ENCODE data around the gene NEUROG2. TPM values are rescaled to one million over a fixed set of nuclear protein-coding genes. Genes with fewer than 3 reads are reported as not detected.

Gene NEUROG2
- total RNA-seq, 1 experiment from 2014 or later: not detected

GRCh38 chr4:112532267-112532666, 16.3 kb upstream of the NEUROG2 start:
- Mint-ChIP-seq H3K4me1 (no peaks in the 10 kb centered on the region), H3K27me3 (ENCODE audit: low read depth) (peaks cover 19% of the 10 kb centered on the region), H3K4me3 (no peak overlapping the region), H3K9me3 (no peaks in the 10 kb centered on the region), H3K27ac (no peak overlapping the region; a peak in 1 of 7 replicates), H3K36me3 (ENCODE audit: insufficient read depth in 1 of 3, low read depth in 3 of 3) (no peaks in the 10 kb centered on the region)
- no peaks in the 10 kb centered on the region for H3K79me1 ChIP-seq (ENCODE audit: insufficient read depth, low read depth, low read length, poor library complexity, severe bottlenecking)
- no peak overlapping the region for H3K27ac ChIP-seq (ENCODE audit: insufficient read length, low read depth, low read length)
- no peak overlapping the region for H3K9ac ChIP-seq (ENCODE audit: extremely low read depth, insufficient read length, low read length)
- H3T11ph ChIP-seq (ENCODE audit: low read length): no peak overlapping the region
- no peak overlapping the region for H3K18ac ChIP-seq (ENCODE audit: insufficient read length, low read depth, low read length)
- no peak overlapping the region for H3K4me2 ChIP-seq (ENCODE audit: insufficient read depth, insufficient read length, low read length)
- H3K14ac ChIP-seq (ENCODE audit: insufficient read depth, low read length): no peak overlapping the region
- H4K5ac ChIP-seq (ENCODE audit: insufficient read length, low read depth, low read length): no peak overlapping the region
- H4K8ac ChIP-seq (replicated peaks; ENCODE audit: insufficient read length, low read depth, low read length): no peak overlapping the region
- H3K23ac ChIP-seq (ENCODE audit: insufficient read length, low read depth, low read length): no peak overlapping the region
- no peak for TF ChIP-seq CTCF (conservative IDR thresholded peaks at IDR 0.05)
- no peak overlapping the region for H3K4ac ChIP-seq (ENCODE audit: low read depth, low read length)
- no peak overlapping the region for H2BK120ac ChIP-seq (ENCODE audit: low read depth, low read length, poor library complexity, severe bottlenecking)
- no peaks in the 10 kb centered on the region for H3K27me3 ChIP-seq (ENCODE audit: insufficient read depth, low read length)
- H3K79me2 ChIP-seq (ENCODE audit: insufficient read depth, low read length): no peaks in the 10 kb centered on the region
- no peak overlapping the region for H2BK5ac ChIP-seq (ENCODE audit: insufficient read length, low read length)
- no peak overlapping the region for H3K56ac ChIP-seq (ENCODE audit: insufficient read length, low read depth, low read length)
- H2BK20ac ChIP-seq (ENCODE audit: low read depth, low read length, poor library complexity, severe bottlenecking): no peak overlapping the region
- H3K4me1 ChIP-seq (ENCODE audit: insufficient read depth, low read length): no peaks in the 10 kb centered on the region
- H2AK5ac ChIP-seq (ENCODE audit: insufficient read length, low read length): no peak overlapping the region
- H4K91ac ChIP-seq (ENCODE audit: insufficient read length, low read depth, low read length): no peak overlapping the region
- H3K23me2 ChIP-seq (ENCODE audit: insufficient read length, low read depth, low read length, poor library complexity, severe bottlenecking): no peaks in the 10 kb centered on the region
- no peak for DNase-seq
- H4K20me1 ChIP-seq (ENCODE audit: control insufficient read depth, insufficient read depth, insufficient read length): no peaks in the 10 kb centered on the region
- H2BK15ac ChIP-seq (ENCODE audit: low read depth, low read length): no peak overlapping the region
- H3K9me3 ChIP-seq (ENCODE audit: control insufficient read depth, low read depth, low read length): no peaks in the 10 kb centered on the region
- no CpG with 5 or more reads among the region's 3 CpGs for WGBS (ENCODE audit: extremely low coverage, insufficient read length, low lambda C conversion rate)
- H2BK12ac ChIP-seq (ENCODE audit: insufficient read length, low read depth, low read length): no peak overlapping the region
- no peak overlapping the region for H2AFZ ChIP-seq (ENCODE audit: low read length)
